ENCODE data around the gene DYSF. TPM values are rescaled to one million over a fixed set of nuclear protein-coding genes. Genes with fewer than 3 reads are reported as not detected.
A peak's percentile ranks its signal among the peaks of the same experiment; 100 is the strongest.

DYSF gene
- total RNA-seq, 1 donor from 2014 or later, result 112 TPM

- no peak overlapping the region for H3K27ac Mint-ChIP-seq (ENCODE audit: unreplicated experiment)
- no peaks in the 10 kb centered on the region for H3K27me3 Mint-ChIP-seq (ENCODE audit: low read depth)
- DNase-seq (ENCODE audit: low spot score), result no peak
- peaks cover 12% of the 10 kb centered on the region for H3K36me3 Mint-ChIP-seq (ENCODE audit: low read depth)
- no peak for TF ChIP-seq CTCF (IDR thresholded peaks at IDR 0.05)
- H3K4me1 Mint-ChIP-seq (ENCODE audit: low read depth), result peaks cover 49% of the 10 kb centered on the region
- H3K4me3 Mint-ChIP-seq (ENCODE audit: unreplicated experiment), result no peak overlapping the region
- no peaks in the 10 kb centered on the region for H3K9me3 Mint-ChIP-seq (ENCODE audit: low read depth)
Observed at GRCh38 chr2:71589763-71590162, 136.4 kb downstream of the DYSF start.

GRCh38 chr2:71591044-71591443, 137.7 kb downstream of the DYSF start:
- peak overlapping the region; percentile 11 for H3K27ac Mint-ChIP-seq (ENCODE audit: unreplicated experiment)
- peaks cover 49% of the 10 kb centered on the region for H3K4me1 Mint-ChIP-seq (ENCODE audit: low read depth)
- TF ChIP-seq CTCF (IDR thresholded peaks at IDR 0.05), result no peak
- H3K9me3 Mint-ChIP-seq (ENCODE audit: low read depth), result no peaks in the 10 kb centered on the region
- H3K4me3 Mint-ChIP-seq (ENCODE audit: unreplicated experiment), result no peak overlapping the region
- H3K36me3 Mint-ChIP-seq (ENCODE audit: low read depth), result peaks cover 12% of the 10 kb centered on the region
- no peak for DNase-seq (ENCODE audit: low spot score)
- H3K27me3 Mint-ChIP-seq (ENCODE audit: low read depth), result no peaks in the 10 kb centered on the region

GRCh38 chr2:71592181-71592711, 138.9 kb downstream of the DYSF start:
- H3K4me1 Mint-ChIP-seq (ENCODE audit: low read depth), result peaks cover 49% of the 10 kb centered on the region
- H3K9me3 Mint-ChIP-seq (ENCODE audit: low read depth), result no peaks in the 10 kb centered on the region
- no peak for DNase-seq (ENCODE audit: low spot score)
- peak overlapping the region; percentile 49 for H3K27ac Mint-ChIP-seq (ENCODE audit: unreplicated experiment)
- H3K4me3 Mint-ChIP-seq (ENCODE audit: unreplicated experiment), result no peak overlapping the region
- H3K36me3 Mint-ChIP-seq (ENCODE audit: low read depth), result peaks cover 12% of the 10 kb centered on the region
- H3K27me3 Mint-ChIP-seq (ENCODE audit: low read depth), result no peaks in the 10 kb centered on the region
- no peak for TF ChIP-seq CTCF (IDR thresholded peaks at IDR 0.05)

- no peak overlapping the region for H3K4me3 Mint-ChIP-seq (ENCODE audit: unreplicated experiment)
- peaks cover 23% of the 10 kb centered on the region for H3K36me3 Mint-ChIP-seq (ENCODE audit: low read depth)
- no peak overlapping the region for H3K27ac Mint-ChIP-seq (ENCODE audit: unreplicated experiment)
Observed at GRCh38 chr2:71595569-71595968, 142.2 kb downstream of the DYSF start.

GRCh38 chr2:71596011-71596410, 142.7 kb downstream of the DYSF start:
- Mint-ChIP-seq H3K9me3 (ENCODE audit: low read depth) (no peaks in the 10 kb centered on the region), H3K4me1 (ENCODE audit: low read depth) (peaks cover 20% of the 10 kb centered on the region), H3K27me3 (ENCODE audit: low read depth) (no peaks in the 10 kb centered on the region), H3K27ac (ENCODE audit: unreplicated experiment) (no peak overlapping the region), H3K36me3 (ENCODE audit: low read depth) (peaks cover 19% of the 10 kb centered on the region), H3K4me3 (ENCODE audit: unreplicated experiment) (no peak overlapping the region)
- no peak for TF ChIP-seq CTCF (IDR thresholded peaks at IDR 0.05)
- no peak for DNase-seq (ENCODE audit: low spot score)

More at GRCh38 chr2:71595569-71595968, 142.2 kb downstream of the DYSF start:
- Mint-ChIP-seq H3K4me1 (ENCODE audit: low read depth) (peaks cover 25% of the 10 kb centered on the region), H3K9me3 (ENCODE audit: low read depth) (no peaks in the 10 kb centered on the region), H3K27me3 (ENCODE audit: low read depth) (no peaks in the 10 kb centered on the region)
- TF ChIP-seq CTCF (IDR thresholded peaks at IDR 0.05), result no peak
- no peak for DNase-seq (ENCODE audit: low spot score)
